Right cardiac atrium (tissue), 5 donors: Measurements from ENCODE around the gene HMCES. TPM values are rescaled to one million over a fixed set of nuclear protein-coding genes. Genes with fewer than 3 reads are reported as not detected.
"Not testable (repeated sequence)": the region's sequence is repeated elsewhere in the genome, so short reads cannot be mapped to it uniquely, and the experiment has no call there.

Experiments
- ATAC-seq, 2 donors: fragments of 200-7000 bp; cut with Tn5 transposase; one replicate each; pipeline versions ENCODE4 v1.8.0 to v1.9.1; 2020; ENCODE audit warnings: moderate library complexity in 2 of 2, mild to moderate bottlenecking in 1 of 2
- DNase-seq, 3 donors: peaks; one replicate each; pipeline ENCODE4 v3.0.0-alpha.2; 2020
- H3K27ac ChIP-seq: one replicate; pipeline ENCODE4 v1.5.1; 2013; ENCODE audit warnings: mild to moderate bottlenecking, low read length, control low read depth, moderate library complexity
- H3K27me3 ChIP-seq: one replicate; pipeline ENCODE4 v1.6.1; 2013; ENCODE audit not compliant: control insufficient read depth, insufficient read depth
- H3K4me1 ChIP-seq: one replicate; pipeline ENCODE4 v1.6.1; 2013; ENCODE audit warnings: low read length; ENCODE audit not compliant: control insufficient read depth, insufficient read depth
- H3K4me3 ChIP-seq: one replicate; pipeline ENCODE4 v1.5.1; 2013; ENCODE audit warnings: low read length, control low read depth
- H3K9me3 ChIP-seq: one replicate; pipeline ENCODE4 v1.6.1; 2013; ENCODE audit warnings: low read length; ENCODE audit not compliant: control insufficient read depth
- WGBS: extraction: QIAGEN DNeasy Blood & Tissue Kit; methylation state at CpG from one replicate; pipeline ENCODE4 v1.1.7; 2013; 5-methylcytosine and 5-hydroxymethylcytosine counted together
- intact Hi-C, 4 donors: fragments of 100-400 bp; cut with DNase I; formaldehyde crosslinking; loops; one replicate each; pipeline versions ENCODE4 v1.11.0 to v1.14.0; 2022 to 2023
- polyA plus RNA-seq: library from polyadenylated mRNA; stranded (reverse); fragments of 200-250 nt; gene quantifications from one replicate; pipeline ENCODE4 v1.2.3, GENCODE V29; 2013
- total RNA-seq, 4 donors: library from RNA; stranded (reverse); fragmentation: NEBNext Ultra II Directional; extraction: Animal tissue kit (Norgen Biotek cat#: 25700); gene quantifications; one replicate each; pipeline ENCODE4 v1.2.1, GENCODE V29; 2021
- donor health status: healthy with polysubstance abuse.
- donor health status: DM: no; HTN: yes; CAD: no.
- donor health status: DM: no; HTN: no; CAD: no.
- donor health status: DM: no; HTN: yes; CAD: no; lungs with severe emphysema.
- donor health status: DM: yes; HTN: yes; CAD: no.

HMCES gene
- total and polyA plus RNA-seq, 5 donors, result 37.0 to 53.2 (median 39.2) TPM

- Histone ChIP-seq H3K27me3 (no peaks in the 10 kb centered on the region), H3K9me3 (no peaks in the 10 kb centered on the region), H3K4me3 (no peak overlapping the region), H3K4me1 (peaks cover 2% of the 10 kb centered on the region), H3K27ac (no peak overlapping the region)
- intact Hi-C loops, result loop anchor here in 2 of 4 donors (5.0 to 10.0 kb wide), 2 partner anchors 73 to 185 kb away; no protein-coding TSS in a partner anchor
- no peak for DNase-seq
- no peak for ATAC-seq
- 72% methylated on average over 6 of the region's 6 CpGs for WGBS
Observed at GRCh38 chr3:129239991-129240390, 38.7 kb upstream of the HMCES start.

GRCh38 chr3:129240436-129240835, 38.2 kb upstream of the HMCES start:
- Histone ChIP-seq H3K4me1 (peaks cover 4% of the 10 kb centered on the region), H3K9me3 (no peaks in the 10 kb centered on the region), H3K27ac (no peak overlapping the region), H3K27me3 (no peaks in the 10 kb centered on the region), H3K4me3 (no peak overlapping the region)
- ATAC-seq (peak in 1 of 2 donors; percentile 66), DNase-seq (no peak)
- intact Hi-C loops, result loop anchor here in 2 of 4 donors (5.0 to 10.0 kb wide), 2 partner anchors 73 to 186 kb away; no protein-coding TSS in a partner anchor
- WGBS, result 42% methylated on average over 3 of the region's 3 CpGs

GRCh38 chr3:129245141-129245540, 33.5 kb upstream of the HMCES start:
- H3K27ac ChIP-seq, result peak overlapping the region; percentile 65
- H3K9me3 ChIP-seq, result no peaks in the 10 kb centered on the region
- no peak for ATAC-seq
- peaks cover 6% of the 10 kb centered on the region for H3K4me1 ChIP-seq
- intact Hi-C loops, result loop anchor here (5.0 to 10.0 kb wide), 5 partner anchors 63 to 273 kb away; partner anchors contain the start of gene CNBP (in 1 of the 4)
- DNase-seq, result no peak
- H3K27me3 ChIP-seq, result no peaks in the 10 kb centered on the region
- 80% methylated on average over 5 of the region's 5 CpGs for WGBS
- H3K4me3 ChIP-seq, result no peak overlapping the region

- peak overlapping the region; percentile 65 for H3K27ac ChIP-seq
- peak; percentile 86 to 92 (median 91) for DNase-seq
- not testable (repeated sequence) for H3K4me1 ChIP-seq, H3K27me3 ChIP-seq, H3K9me3 ChIP-seq, H3K4me3 ChIP-seq
- 21% methylated on average over 11 of the region's 11 CpGs for WGBS
- ATAC-seq, result peak; percentile 89
- intact Hi-C loops, result loop anchor here (5.0 to 10.0 kb wide), 5 partner anchors 63 to 273 kb away; partner anchors contain the start of gene CNBP (in 1 of the 4)
Observed at GRCh38 chr3:129245641-129246306, 32.9 kb upstream of the HMCES start.

- Histone ChIP-seq H3K27ac (no peak overlapping the region), H3K4me1 (peaks cover 3% of the 10 kb centered on the region), H3K27me3 (no peaks in the 10 kb centered on the region), H3K9me3 (no peaks in the 10 kb centered on the region), H3K4me3 (no peak overlapping the region)
- DNase-seq (no peak), ATAC-seq (no peak)
- intact Hi-C loops, result loop anchor here (5.0 to 10.0 kb wide), 5 partner anchors 64 to 274 kb away; partner anchors contain the start of gene CNBP (in 1 of the 4)
Observed at GRCh38 chr3:129246636-129247035, 32.0 kb upstream of the HMCES start.

GRCh38 chr3:129248286-129248979, 30.2 kb upstream of the HMCES start:
- ATAC-seq, result no peak
- Histone ChIP-seq H3K9me3 (no peaks in the 10 kb centered on the region), H3K4me3 (peak overlapping the region; percentile 94), H3K27ac (no peak overlapping the region), H3K4me1 (peaks cover 3% of the 10 kb centered on the region), H3K27me3 (no peaks in the 10 kb centered on the region)
- intact Hi-C loops, result loop anchor here (2.0 to 10.0 kb wide), 6 partner anchors 66 to 278 kb away; partner anchors contain the start of gene CNBP (in 1 of the 4)
- WGBS, result 56% methylated on average over 21 of the region's 21 CpGs
- DNase-seq, result no peak

GRCh38 chr3:129249284-129250065, 29.2 kb upstream of the HMCES start, which contains the start of gene COPG1:
Gene COPG1 (plus strand): TSS chr3:129249606. CDS start chr3:129249710, 104 bp downstream.
- Histone ChIP-seq H3K4me3 (peak within 1 kb of the TSS; percentile 94), H3K27ac (peak within 1 kb of the TSS; percentile 78), H3K27me3 (no peaks in the 10 kb centered on the region), H3K9me3 (no peaks in the 10 kb centered on the region), H3K4me1 (peaks cover 3% of the 10 kb centered on the region)
- WGBS, result under 1% methylated on average over 48 of the region's 48 CpGs
- ATAC-seq, result peak; percentile 96
- intact Hi-C loops, result loop anchor here (2.0 to 10.0 kb wide), 8 partner anchors 67 to 279 kb away; partner anchors contain the start of gene CNBP (in 1 of the 4)
- peak; percentile 89 to 96 (median 96) for DNase-seq

- Histone ChIP-seq H3K27me3 (no peaks in the 10 kb centered on the region), H3K4me3 (no peak overlapping the region), H3K4me1 (peaks cover 4% of the 10 kb centered on the region), H3K27ac (no peak overlapping the region), H3K9me3 (no peaks in the 10 kb centered on the region)
- DNase-seq (no peak), ATAC-seq (no peak)
- WGBS, result 91% methylated on average over 4 of the region's 4 CpGs
- intact Hi-C loops, result loop anchor here in 2 of 4 donors (10.0 kb wide), 2 partner anchors 98 to 278 kb away; no protein-coding TSS in a partner anchor
Observed at GRCh38 chr3:129252748-129253147, 25.9 kb upstream of the HMCES start.

- intact Hi-C loops, result loop anchor here in 2 of 4 donors (10.0 kb wide), 2 partner anchors 100 to 280 kb away; no protein-coding TSS in a partner anchor
- H3K27ac ChIP-seq, result no peak overlapping the region
- no peak for ATAC-seq
- no peak for DNase-seq
- 83% methylated on average over 12 of the region's 12 CpGs for WGBS
- no peak overlapping the region for H3K4me3 ChIP-seq
- no peaks in the 10 kb centered on the region for H3K9me3 ChIP-seq
- H3K4me1 ChIP-seq, result peaks cover 4% of the 10 kb centered on the region
- H3K27me3 ChIP-seq, result no peaks in the 10 kb centered on the region
Observed at GRCh38 chr3:129254536-129255230, 24.0 kb upstream of the HMCES start.

GRCh38 chr3:129256270-129256669, 22.4 kb upstream of the HMCES start:
- intact Hi-C loops, result loop anchor here in 2 of 4 donors (10.0 kb wide), 2 partner anchors 101 to 281 kb away; no protein-coding TSS in a partner anchor
- H3K27ac ChIP-seq, result peak overlapping the region; percentile 40
- peaks cover 4% of the 10 kb centered on the region for H3K4me1 ChIP-seq
- ATAC-seq, result peak in 1 of 2 donors; percentile 29
- no peaks in the 10 kb centered on the region for H3K27me3 ChIP-seq
- no peaks in the 10 kb centered on the region for H3K9me3 ChIP-seq
- DNase-seq, result no peak
- H3K4me3 ChIP-seq, result no peak overlapping the region
- WGBS, result 62% methylated on average over 6 of the region's 6 CpGs
